GOT3 (cell line): Measurements from ENCODE around the gene BOD1L1.
"Not testable (repeated sequence)": the region's sequence is repeated elsewhere in the genome, so short reads cannot be mapped to it uniquely, and the experiment has no call there.

Experiments used
- DNase-seq: peaks from one replicate; lab custom pipeline; 2025; ENCODE audit warnings: mixed read lengths; lab: John Stamatoyannopoulos, UW

Gene BOD1L1

GRCh38 chr4:13618212-13618806 lies 9.2 kb downstream of the BOD1L1 start:
- DNase-seq, result no peak

- no peak for DNase-seq
Measured at GRCh38 chr4:13617801-13618200, 9.7 kb downstream of the BOD1L1 start.

GRCh38 chr4:13616597-13616996 lies 10.9 kb downstream of the BOD1L1 start:
- DNase-seq, result no peak

GRCh38 chr4:13615161-13615560 lies 12.4 kb downstream of the BOD1L1 start:
- no peak for DNase-seq

- no peak for DNase-seq
Measured at GRCh38 chr4:13612569-13612968, 15.0 kb downstream of the BOD1L1 start.

- DNase-seq, result no peak
Measured at GRCh38 chr4:13611283-13611842, 16.2 kb downstream of the BOD1L1 start.

GRCh38 chr4:13605330-13605729 lies 22.2 kb downstream of the BOD1L1 start:
- DNase-seq, result no peak

- no peak for DNase-seq
Measured at GRCh38 chr4:13601848-13602247, 25.7 kb downstream of the BOD1L1 start.

GRCh38 chr4:13601048-13601447 lies 26.5 kb downstream of the BOD1L1 start:
- DNase-seq, result no peak

- DNase-seq, result no peak
Measured at GRCh38 chr4:13599159-13599558, 28.4 kb downstream of the BOD1L1 start.

- DNase-seq, result no peak
Measured at GRCh38 chr4:13597604-13598003, 29.9 kb downstream of the BOD1L1 start.

GRCh38 chr4:13597141-13597540 lies 30.4 kb downstream of the BOD1L1 start:
- no peak for DNase-seq

GRCh38 chr4:13592220-13592619 lies 35.3 kb downstream of the BOD1L1 start:
- DNase-seq, result no peak

GRCh38 chr4:13590766-13591165 lies 36.8 kb downstream of the BOD1L1 start:
- DNase-seq, result no peak

GRCh38 chr4:13588954-13589353 lies 38.6 kb downstream of the BOD1L1 start:
- no peak for DNase-seq

GRCh38 chr4:13584481-13584880 lies 43.0 kb downstream of the BOD1L1 start:
- DNase-seq, result no peak

- no peak for DNase-seq
Measured at GRCh38 chr4:13580036-13580435, 47.5 kb downstream of the BOD1L1 start.

GRCh38 chr4:13577660-13578059 lies 49.9 kb downstream of the BOD1L1 start:
- no peak for DNase-seq

GRCh38 chr4:13570916-13571315 lies 56.6 kb downstream of the BOD1L1 start:
- no peak for DNase-seq

GRCh38 chr4:13567125-13567524 lies 60.4 kb downstream of the BOD1L1 start:
- no peak for DNase-seq

- no peak for DNase-seq
Measured at GRCh38 chr4:13562876-13563275, 64.6 kb downstream of the BOD1L1 start.

GRCh38 chr4:13561673-13562072 lies 65.9 kb downstream of the BOD1L1 start:
- DNase-seq, result no peak

- not testable (repeated sequence) for DNase-seq
Measured at GRCh38 chr4:13560111-13560510, 67.4 kb downstream of the BOD1L1 start.

GRCh38 chr4:13559413-13559812 lies 68.1 kb downstream of the BOD1L1 start:
- DNase-seq, result no peak
